Activated CD8-positive, alpha-beta memory T cell treated with anti-CD3 and anti-CD28 coated beads, Interleukin-2, amount 50 U/mL, for 1 hour (primary cell): ENCODE measurements around the gene SRGAP2C.
"Not testable (repeated sequence)": the region's sequence is repeated elsewhere in the genome, so short reads cannot be mapped to it uniquely, and the experiment has no call there.

Experiments used
- DNase-seq: peaks from one replicate; pipeline ENCODE4 v3.0.0-alpha.2; 2020; ENCODE audit errors: extremely low read depth

The SRGAP2C gene

DNA sequence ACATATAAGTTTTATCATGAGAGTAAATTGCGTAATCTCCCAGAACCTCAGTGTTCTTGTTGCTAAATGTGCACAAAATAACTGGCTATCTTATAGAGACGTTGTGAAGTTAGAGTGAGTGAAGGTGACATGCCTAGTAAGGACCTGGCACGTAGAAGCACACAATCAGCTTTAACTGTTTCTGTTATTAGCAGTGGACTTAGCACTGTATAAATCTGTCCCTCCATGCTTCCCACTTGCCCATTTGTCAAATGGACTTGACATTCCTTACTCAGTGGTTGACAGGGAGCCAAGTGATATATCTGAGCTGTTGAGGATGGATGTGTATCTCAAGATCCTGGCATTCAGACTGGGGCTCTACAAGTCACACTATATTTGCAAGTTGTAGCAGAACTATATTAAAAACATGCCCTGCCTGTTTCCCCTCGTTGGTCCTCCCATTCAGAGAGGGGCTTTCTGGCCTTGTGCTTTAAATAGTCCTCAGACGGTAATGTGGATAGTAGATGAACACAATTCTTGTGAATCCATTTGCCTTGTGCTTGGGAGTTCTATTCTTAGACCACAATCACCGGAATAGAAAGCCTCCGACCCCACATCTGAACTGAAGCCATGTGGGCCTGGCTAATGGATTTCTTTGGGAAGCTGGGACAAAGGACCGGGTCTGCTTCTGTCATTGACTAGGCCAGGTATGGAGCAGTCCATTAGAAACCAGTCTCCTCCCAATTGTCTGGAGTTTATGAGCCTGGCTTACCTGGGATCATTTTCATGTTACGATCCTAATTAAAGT lies 43.0 kb downstream of the SRGAP2C start:
- DNase-seq, result not testable (repeated sequence)

DNA sequence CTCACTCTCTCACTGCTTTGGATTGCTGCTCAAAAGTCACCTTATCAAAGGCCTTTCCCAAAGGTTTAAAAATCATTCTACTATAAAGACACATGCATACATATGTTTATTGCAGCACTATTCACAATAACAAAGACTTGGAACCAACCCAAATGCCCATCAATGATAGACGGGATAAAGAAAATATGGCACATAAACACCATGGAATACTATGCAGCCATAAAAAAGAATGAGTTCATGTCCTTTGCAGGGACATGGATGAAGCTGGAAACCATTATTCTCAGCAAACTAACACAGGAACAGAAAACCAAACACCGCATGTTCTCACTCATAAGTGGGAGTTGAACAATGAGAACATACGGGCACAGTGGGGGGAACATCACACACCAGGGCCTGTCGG lies 45.9 kb downstream of the SRGAP2C start:
- DNase-seq, result not testable (repeated sequence)

DNA sequence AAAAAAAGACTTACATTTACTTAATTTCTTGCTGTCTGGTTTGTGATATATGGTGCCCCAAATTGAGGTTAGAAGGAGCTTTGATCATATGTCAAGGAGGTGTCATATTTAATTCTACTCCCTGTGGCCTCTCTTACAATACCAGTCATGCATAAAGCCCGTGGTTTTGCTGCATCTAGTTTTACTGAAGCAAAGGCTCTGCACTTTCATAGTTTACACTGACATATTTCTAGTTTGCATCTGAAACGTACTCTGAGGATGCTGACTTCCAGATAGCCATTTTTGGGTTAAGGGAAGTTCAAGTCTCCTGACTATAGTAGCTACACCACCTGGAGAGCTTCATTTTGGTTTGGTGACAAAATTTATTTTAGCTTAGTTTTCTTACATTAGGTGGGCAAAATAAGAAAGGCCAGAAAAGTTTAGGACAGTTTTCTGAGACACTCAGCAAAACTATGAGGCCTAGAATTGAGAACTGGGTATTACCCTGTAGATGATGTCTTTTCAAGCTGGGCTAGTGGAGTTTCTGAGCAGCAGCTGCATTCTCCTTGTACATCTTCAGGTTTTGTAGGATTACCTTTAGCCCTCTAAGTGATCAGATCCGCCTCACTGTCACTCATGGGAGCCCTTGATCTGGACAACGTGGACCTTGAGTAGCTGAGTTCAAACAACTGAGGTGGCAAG lies 47.8 kb downstream of the SRGAP2C start:
- not testable (repeated sequence) for DNase-seq

DNA sequence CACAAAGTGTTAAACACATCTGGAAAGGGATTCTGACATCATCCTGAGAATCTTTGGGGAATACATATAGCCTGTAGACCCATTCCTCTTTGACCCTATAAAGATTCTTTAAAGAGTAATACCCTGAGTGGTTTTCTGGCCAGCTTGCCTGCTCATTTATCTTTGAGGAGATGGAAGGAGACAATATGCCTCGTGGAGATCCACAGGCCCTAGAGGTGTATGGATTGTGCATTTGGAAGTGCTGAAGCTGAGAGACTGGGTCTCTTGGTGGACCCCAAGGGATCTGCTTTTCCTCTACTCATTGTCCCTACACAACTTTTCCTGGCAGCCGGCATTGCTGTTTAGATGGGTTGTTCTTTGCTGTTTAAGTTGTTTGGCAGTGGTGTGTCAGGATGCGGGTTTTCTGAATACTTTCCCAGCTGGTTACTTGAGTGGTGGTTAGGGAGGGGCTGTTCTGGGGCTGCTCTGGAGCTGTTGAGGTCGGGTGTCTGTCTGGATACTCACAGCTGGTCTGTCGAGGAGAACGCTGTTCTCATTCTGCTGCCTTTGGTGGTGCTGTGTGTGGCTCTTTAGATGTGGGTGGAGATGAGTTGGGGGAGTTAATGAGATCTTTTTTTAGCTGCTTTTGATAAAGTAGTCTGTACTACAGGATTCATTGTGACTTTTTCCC lies 49.5 kb downstream of the SRGAP2C start:
- DNase-seq, result not testable (repeated sequence)

GRCh38 chr1:121238384-121238783 lies 53.6 kb downstream of the SRGAP2C start:
- not testable (repeated sequence) for DNase-seq

GRCh38 chr1:121243913-121244312 lies 59.1 kb downstream of the SRGAP2C start:
- not testable (repeated sequence) for DNase-seq

DNA sequence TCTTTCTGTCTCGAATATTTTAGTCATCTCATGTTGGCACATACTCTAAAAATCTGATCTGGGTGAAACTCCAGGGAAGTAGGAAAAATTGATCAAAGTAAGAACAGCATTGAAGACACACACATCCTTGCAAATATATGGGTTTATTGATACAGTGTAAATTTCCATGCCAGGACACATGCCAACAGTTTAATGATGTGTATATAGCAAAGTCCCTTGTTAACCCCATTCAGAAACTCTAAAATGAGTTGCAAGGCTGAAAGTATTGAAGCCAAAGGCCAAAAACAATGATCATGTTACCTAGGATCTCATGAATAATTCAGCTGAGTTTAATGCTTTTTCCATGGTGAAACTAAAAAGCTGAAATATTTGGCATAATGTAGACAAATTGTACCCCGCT lies 61.6 kb downstream of the SRGAP2C start:
- DNase-seq, result not testable (repeated sequence)

DNA sequence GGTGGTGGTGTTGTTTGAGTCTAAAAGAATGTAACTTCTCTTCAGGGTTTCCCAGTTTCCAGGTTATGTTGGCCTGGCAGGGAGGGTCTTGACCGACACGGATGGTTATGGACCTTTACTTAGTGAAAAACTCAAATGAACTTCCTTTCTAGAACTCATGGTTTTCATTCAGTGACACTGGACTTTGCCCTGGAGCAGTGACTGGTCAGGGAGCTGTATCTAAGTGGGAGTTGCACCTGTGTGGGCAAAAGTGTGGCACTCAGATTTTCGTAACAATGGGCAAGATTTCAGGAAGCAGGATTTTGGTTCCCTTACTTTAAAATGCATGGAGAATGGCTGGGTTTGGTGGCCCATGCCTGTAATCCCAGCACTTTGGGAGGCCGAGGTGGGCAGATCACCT lies 67.9 kb downstream of the SRGAP2C start:
- not testable (repeated sequence) for DNase-seq

DNA sequence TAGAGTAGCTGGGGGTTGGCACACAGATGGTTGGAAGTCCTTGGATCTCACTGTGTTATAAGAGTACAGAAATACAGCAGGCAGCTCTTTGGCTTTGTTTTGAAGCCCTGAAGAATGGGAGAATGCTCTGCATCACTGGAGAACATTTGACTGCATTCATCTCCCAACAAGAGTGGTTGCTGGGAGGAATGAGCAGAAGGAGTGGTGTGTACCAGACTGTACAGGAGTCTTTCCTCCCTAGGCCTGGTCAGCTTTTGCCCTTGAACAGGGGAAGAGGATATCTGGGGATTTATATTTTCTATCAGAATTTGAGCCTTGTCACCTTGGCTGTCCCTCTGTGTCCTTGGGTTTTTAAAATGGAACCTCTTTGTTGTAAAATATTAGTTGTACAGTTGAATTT lies 69.8 kb downstream of the SRGAP2C start:
- not testable (repeated sequence) for DNase-seq

DNA sequence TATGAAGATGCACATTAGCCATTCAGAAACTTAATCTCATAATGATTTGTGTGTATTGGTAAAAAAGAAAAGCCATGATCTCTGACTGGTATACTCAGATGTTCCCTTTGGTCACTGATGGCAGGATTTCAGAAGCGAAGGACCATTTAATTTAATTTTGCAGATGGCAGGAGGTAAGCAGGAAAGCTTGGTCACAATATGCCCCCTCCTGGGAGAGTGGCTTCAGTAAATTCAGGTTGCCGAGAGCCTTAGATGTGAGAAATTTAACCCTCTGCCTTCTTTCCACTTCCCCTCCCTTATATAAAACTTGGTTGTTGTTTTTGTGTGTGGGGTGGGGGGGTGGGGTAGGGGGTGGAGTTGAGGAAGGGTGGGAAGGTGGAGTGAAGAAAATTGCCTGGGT lies 72.9 kb downstream of the SRGAP2C start:
- not testable (repeated sequence) for DNase-seq

GRCh38 chr1:121258134-121258533 lies 73.4 kb downstream of the SRGAP2C start:
- not testable (repeated sequence) for DNase-seq

- DNase-seq, result not testable (repeated sequence)
Measured at GRCh38 chr1:121260205-121260604, 75.4 kb downstream of the SRGAP2C start.

DNA sequence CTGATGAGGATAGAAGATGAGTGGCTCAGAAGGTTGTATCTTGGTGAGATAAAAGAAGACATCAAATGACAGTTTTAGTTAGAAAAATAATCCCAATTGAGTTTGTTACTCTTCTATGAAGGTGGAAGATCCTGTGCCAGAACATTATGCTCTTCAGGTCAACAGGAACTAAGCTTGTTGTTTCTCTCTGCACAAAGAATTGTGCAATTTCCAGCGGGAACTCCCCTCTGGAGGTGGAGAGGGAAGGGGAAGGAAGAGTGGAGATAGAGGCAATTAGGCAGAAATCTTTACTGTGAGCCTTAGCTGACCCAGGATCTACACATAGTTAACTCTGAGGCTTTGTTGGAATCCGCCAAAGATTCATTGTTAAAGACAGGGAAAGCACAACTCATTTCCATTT lies 77.4 kb downstream of the SRGAP2C start:
- DNase-seq, result not testable (repeated sequence)

GRCh38 chr1:121263789-121264244 lies 79.0 kb downstream of the SRGAP2C start:
- DNase-seq, result not testable (repeated sequence)

GRCh38 chr1:121267072-121267471 lies 82.3 kb downstream of the SRGAP2C start:
- not testable (repeated sequence) for DNase-seq

DNA sequence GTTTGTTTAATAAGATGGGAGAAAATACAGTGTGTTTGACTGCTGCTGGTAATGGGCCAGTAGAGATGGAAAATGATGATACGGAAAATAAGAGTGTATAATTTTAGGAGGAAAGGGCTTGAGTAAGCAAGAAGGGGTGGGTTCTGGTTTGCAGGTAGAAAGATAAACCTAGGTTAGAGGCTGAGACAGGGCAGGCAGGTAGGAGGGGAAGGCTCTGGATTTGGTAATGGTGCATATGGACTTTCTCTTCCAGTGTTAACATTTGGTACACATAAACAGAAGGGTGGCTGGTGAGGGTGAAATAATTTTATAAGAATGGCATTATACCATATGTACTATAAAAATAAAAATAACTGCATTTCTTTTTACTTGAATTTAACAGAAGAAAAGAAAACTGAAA lies 84.5 kb downstream of the SRGAP2C start:
- not testable (repeated sequence) for DNase-seq

DNA sequence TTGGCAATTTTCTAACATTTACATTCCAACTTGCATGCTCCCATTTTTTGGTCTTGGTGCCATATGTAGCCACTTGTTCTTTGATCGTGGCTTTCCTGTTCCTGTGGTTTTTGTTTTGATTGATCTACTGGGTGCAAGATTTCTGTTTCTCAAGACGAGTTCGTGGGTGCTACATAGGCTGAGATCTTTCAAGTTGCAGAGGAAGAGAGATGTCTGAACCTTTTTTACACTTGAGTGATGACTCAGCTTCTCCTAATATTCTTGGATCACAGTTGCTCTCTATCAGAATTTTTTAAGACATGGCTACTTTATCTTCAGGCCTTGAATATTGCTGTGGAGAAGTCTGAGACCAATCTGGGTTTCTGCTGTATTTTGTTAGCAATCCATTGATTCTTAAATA lies 85.2 kb downstream of the SRGAP2C start:
- not testable (repeated sequence) for DNase-seq

GRCh38 chr1:121271143-121271715 lies 86.5 kb downstream of the SRGAP2C start:
- not testable (repeated sequence) for DNase-seq

GRCh38 chr1:121275435-121275834 lies 90.7 kb downstream of the SRGAP2C start:
- DNase-seq, result not testable (repeated sequence)

- not testable (repeated sequence) for DNase-seq
Measured at GRCh38 chr1:121278202-121278601, 93.4 kb downstream of the SRGAP2C start.

GRCh38 chr1:121278777-121279547 lies 94.2 kb downstream of the SRGAP2C start:
- DNase-seq, result not testable (repeated sequence)
